HG03159 (cell line): ENCODE results near the gene SOBP.

Experiments used
- ATAC-seq: cut with Tn5 transposase; IDR thresholded peaks from one replicate; pipeline ENCODE4 v1.9.1; 2021; ENCODE audit warnings: mild to moderate bottlenecking, moderate library complexity; ENCODE audit not compliant: unreplicated experiment

Gene SOBP

DNA sequence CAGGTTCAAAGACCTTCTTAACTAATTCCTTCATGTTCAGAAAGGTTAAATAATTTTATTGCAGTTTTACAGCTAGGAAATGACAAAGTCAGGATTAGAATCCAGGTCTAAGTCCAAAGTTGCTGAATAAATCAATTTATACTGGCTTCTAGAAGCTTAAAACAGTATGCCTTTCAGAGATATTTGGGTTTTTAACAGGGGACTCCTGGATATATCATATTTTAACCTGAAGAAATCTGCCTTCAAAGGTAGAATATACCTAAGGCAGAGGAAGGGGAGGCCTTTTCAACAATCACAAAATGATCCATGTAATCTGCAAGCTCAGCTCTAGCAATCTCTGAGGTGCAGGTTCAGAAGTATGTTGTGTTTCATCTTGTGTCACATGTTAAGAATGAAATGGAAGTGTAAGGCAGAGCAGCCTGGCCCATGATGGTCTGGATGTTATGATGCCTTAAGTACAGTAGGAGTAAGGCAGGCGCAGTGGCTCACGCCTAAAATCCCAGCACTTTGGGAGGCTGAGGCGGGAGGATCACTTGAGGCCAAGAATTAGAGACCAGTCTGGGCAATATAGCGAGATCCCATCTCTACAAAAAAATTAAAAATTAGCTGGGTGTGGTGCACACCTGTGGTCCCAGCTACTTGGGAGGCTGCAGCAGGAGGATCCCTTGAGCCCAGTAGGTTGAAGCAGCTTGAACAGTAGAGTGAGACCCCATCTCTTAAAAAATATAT is 123.9 kb downstream of the SOBP start:
- ATAC-seq, result no peak

DNA sequence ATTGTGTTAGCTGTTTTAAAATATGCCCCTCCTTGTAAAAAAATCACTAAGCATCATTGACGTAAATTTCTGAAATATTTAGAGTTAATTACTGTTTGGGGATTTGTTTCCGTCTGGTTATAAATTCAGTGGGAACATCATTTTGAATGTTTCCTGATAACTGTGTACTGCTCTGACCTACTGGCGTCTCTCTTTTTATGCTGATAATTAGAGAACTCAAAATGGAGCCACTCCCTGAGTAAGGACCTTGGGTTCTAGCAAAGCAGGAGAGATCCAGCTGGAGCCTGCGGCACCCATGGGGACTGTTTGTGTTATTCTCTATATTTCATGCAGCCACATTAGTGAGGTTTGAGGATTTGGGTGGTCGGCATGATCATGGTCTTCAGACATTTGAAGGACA is 124.9 kb downstream of the SOBP start:
- no peak for ATAC-seq

DNA sequence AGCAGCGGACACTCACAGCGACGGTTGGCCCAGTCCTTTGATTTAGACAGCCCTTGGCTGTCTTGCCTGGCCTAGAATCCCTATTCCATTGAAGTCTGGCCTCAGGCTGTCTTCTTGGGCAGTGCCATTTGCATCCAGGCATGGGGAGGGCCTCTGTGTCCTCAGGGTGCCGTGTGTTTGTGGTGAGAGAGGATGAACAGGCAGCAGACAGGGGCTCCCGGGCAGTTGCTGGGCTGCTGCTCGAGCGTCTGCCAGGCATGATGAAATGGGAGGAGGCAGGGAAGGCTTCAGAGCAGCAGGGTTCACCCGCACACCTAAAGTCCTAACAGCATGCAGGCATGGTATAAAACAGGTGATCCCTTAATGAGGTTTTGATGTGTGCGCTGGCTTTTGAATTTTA is 126.9 kb downstream of the SOBP start:
- ATAC-seq, result no peak

DNA sequence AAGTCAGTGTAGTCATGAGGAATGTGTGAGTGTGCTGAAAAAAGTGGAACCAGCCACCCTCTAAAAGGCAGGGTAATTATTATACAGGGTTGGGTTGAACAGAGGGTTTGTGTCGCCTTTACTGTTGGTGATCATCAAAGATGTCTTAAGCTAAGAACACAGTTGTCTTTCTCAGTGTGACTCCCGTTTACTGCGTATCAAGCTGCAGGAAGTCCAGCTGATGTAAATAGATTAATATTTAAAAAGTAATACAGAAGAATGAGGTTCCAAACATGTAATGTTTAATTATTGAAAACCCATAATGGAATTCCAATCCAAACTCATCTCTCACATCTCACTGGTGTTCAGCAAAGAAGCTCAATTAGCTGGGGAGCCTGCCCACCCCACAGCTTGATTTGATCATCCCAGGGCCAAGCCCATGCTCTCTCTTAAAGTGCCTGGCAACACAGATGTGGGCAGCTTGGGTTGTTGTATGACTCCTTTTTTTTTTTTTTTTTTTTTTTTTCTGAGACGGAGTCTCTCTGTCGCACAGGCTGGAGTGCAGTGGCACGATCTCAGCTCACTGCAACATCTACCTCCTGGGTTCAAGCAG is 127.5 kb downstream of the SOBP start:
- ATAC-seq, result no peak

DNA sequence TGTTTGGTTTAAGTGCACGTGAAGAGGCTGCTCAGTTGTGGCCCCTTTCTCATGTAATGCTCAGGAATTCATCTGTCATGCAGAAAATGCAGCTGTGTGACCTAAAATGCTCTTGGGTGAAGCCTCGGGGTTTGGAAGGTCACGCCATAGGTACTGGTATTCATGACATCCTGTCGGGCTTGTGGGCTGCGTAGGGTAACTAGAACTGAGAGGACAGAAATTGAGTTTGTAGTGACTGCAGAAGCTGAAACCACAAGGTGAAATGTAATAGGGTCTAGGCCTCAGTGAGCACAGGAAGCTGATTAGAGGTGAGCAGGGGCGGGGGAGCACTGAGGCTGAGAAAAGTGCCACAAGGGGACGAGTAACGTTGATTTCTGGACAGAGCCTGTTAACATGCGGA is 128.8 kb downstream of the SOBP start:
- peak; percentile 99 for ATAC-seq

DNA sequence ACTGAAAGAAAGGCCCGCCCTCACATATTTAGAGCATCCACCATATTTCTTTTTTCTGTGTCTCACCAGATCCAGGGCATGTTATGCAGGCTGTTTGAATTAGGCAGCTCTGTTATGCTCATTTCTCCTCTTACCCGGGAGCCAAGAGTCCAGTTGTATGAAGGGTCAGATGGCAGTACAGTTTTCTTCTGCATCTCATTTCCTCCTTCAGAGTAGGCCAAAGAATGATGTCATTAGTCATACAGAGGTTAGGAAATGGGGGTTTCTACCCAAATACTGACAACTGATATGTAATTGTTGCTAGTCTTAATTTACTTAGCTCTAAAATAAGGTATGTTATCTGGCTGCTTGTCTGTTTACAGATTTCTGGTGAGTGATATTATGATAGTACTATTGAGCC is 130.8 kb downstream of the SOBP start:
- ATAC-seq, result no peak

DNA sequence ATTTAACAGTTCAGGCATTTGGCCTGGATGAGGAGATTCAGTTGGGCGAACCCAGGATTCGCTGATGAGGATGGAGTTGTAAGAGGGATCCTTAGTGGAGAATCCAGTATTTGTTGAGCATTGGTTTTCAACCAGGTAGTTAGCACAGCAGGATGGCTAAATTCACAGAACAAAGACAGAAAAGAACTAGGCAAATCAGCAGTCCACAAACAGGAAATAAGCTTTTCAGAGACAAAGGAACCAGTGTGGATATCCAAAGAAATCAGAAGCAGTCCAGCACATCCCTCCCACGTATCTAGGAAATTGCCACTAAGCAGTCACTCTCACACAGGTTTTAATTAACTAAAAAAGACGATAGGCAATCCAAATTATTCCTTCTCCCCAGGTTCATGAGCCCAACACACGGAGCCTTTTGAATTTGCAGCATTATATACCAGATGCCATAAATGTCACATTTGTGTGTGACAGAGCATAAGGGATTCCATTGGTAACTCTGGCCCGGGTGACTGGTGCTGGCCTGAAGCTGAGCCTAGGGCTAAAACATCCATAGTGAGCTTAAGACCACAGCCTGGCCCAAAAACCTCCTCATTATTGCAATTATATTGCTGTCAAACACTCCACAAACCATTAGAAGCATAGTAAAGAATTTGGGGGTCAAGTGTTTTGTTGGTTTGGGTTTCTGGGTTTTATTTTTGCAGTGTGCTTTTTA is 131.5 kb downstream of the SOBP start:
- no peak for ATAC-seq

DNA sequence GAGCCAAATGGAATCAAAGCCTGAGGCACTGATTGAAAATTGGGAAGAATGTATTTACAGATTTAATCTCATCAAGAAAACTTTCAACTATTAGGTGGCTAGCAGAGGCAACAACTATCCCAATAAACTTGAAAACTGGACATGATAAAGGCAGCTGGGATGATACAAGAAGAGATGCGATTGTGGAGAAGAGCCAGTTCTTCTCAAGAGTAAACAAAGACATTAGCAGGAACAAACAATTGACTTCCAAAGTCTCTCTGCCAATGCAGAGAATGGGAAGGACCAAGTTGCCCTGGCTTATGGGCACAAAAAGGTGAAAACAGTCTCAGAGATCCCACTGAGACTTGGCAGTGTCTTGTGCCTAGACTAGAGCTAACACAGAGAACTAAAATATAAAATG is 132.4 kb downstream of the SOBP start:
- no peak for ATAC-seq

DNA sequence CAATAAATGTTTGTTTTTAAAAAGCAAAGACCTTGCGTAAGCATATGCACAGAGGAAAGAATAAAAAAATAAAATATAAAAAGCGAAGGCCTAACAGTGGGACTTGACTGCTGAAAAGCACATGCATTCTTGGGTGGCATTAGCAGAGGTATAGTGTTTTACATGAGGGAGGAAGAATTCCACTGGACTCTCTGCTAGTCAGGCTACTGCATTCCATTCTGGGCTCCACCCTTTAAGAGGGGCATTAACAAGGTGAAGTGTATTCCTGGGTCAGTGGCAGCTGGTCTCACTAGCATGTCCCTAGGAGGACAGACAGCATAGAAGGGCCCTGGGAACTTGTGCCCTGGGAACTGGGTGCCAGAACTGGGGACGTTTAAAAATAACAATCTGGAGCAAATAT is 134.1 kb downstream of the SOBP start:
- ATAC-seq, result no peak

DNA sequence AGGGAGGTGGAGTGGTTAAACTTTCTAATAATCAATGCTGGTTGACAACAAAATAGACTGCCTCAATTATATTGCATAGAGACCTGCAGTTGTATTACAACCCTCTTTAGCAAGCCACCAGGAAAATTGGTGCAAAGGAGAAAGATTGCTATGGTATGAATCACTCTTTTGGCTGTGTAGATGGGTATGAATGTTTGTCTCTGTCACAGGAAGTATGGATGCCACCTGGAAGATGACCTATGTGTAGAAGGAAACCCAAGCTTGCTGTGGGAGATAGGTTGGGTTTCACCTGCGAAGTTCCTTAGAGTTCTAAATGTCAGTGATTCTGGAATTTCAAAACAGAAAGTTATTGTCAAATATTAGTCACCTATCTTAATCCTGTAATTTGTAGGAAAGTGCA is 134.6 kb downstream of the SOBP start:
- no peak for ATAC-seq

DNA sequence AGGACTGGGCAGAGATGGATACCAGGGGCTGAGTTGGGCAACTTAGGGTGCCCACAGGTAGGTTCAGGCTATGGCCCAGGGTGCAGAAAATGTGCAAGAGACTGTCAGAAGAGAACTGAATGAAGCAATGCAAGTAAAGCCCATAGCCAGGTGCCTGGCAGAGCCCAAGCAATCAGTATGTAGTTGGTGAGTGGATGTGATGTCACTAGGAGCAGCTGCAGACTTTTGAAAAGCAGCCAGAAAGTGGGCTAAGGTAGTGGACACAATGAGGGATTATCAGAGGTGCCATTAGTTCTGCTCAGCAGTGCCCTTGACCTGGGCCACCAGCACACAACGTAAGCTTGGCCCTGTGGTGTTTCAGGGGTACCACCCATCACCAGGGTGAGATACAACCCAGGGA is 135.3 kb downstream of the SOBP start:
- ATAC-seq, result no peak

DNA sequence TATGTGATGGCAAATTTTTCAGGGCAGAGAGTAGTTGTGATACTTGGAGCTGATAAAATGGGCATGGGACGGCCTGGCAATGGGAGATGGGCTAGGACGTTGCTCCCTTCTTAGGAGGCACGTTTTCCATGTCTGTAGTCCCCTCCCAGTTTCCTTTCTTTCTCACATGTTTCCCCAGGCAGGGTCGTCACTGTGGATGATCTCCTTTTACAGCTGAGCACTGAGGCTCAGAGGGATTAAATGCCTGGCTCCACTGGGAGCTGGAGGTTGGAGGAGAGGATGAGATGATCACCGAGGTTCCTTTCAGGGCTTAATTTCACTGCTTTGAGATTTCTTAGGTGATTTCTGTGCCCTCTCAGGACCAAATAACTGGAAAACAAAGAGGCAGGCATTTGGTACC is 136.7 kb downstream of the SOBP start:
- ATAC-seq, result no peak

DNA sequence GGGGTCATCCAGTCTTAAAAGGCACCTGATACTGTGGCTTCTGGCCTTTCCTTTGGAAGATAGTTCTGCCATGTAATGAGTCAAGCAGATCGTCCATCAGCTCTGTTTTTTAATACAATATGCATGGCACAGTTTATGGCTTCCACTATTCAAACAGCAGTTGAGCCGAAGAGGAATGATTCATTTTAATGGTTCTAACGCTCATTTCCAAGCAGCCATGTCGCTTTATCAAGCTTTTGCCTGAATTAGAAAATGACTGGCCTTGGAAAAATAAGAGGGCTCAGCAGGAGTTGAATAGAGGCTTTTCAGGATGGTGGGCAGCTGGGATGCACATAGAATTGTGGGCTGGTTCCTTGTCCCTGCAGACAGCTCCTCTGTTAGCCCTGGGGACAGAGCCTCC is 138.1 kb downstream of the SOBP start:
- ATAC-seq, result no peak

DNA sequence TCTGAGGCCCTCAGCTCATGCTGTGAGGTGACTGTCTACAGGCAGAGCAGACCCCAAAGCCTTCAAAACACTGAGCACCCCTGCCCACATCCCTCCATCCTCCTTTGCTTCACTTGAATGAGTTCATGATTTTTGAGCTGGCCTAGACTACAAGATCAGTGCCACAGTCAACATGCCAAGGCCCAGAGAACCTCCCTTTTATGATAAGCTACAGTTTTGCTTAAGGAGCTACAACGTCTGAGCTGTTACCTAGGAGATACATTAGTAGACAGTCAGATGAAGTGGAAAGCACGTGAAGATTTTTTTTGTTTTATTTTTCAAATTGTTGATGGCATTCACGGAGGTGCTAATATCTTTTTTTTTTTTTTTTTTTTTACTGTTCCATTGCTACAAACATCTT is 139.0 kb downstream of the SOBP start:
- no peak for ATAC-seq

DNA sequence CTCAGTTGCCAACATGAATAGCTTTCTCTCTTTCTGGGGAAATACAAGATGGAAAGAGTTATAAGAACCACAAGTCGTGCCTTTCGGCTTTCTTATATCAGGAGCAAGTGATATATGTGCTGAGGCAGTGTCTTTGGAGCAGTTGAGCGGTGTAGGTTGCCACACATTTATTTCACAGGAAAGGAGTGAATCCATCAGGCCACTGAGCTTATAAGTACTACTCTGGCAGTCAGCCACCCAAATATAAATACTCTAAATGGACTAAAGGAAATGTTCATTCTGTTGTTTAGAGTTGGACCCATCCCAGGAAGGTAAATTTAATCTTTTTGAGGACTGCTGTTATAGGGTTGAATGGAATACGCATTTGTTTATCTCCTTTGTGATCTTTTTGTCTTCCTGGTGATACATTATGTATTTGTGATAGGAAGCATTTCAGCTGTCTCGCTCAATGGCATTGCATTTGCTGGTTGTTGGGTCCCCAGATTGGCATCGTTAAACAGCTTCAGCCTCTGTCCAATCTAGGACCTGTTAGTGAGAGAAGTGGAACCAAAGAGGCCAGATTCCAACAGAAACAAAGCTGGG is 139.7 kb downstream of the SOBP start:
- ATAC-seq, result no peak

DNA sequence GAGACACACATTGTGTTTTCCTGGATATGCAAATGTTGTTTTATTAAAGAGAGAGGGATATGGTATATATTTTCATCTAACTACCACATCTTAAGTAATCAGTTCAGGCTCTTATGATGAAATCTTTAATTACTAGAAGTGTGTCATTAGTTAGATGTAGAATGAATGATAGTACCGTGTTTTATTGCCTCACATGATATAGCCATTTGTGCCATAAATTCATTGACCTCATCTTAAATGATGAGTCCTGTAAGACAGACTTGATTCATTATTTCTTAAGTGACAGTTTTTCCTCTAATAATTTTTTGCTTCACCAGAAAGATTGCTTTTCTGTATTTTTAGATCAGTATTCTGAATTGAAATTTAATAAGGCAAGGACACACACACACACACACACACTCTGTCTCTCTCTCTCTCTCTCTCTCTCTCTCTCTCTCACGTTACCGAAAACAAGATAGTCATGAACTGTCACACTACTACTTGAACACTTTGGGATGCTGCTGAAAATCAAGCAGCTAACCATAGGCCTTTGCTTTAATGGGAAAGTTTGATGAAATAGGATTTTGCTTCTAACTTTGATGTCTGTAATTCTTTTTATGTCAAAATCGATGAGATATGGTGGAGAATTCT is 140.5 kb downstream of the SOBP start:
- ATAC-seq, result no peak

DNA sequence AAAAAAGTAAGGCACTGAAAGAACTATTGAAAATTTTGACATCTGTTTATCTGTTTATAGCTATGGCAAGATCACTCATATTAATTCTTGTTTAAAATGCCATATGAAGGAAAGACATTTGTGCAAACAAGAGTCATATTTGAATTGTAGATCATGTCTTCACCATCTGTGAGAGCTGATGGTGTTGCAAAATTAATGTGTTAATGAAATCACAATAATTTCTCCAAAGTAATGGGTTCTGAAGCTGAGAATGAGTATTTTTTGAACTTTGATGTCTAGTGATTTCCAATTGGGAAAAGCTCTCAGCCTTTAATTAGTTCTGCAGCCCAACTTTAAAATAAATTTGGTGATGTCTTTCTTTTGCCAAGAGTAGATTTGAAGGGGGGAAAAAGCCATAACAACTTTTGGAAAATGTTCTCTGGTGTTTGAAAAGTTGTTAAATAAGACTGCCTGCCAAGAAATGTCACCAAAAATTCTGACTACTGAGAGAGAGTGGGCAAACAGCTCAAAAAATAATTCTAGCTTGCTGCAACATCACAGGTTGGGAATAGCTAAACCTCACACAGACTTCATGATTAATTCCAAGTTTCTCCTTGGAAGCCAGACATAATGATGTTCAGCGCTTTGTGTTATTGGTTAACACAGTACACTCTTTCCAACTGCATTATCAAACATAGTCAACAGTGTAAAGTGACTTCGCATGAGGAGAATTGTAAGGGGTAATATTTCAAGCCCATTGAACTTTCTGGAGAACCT is 142.6 kb downstream of the SOBP start:
- no peak for ATAC-seq

DNA sequence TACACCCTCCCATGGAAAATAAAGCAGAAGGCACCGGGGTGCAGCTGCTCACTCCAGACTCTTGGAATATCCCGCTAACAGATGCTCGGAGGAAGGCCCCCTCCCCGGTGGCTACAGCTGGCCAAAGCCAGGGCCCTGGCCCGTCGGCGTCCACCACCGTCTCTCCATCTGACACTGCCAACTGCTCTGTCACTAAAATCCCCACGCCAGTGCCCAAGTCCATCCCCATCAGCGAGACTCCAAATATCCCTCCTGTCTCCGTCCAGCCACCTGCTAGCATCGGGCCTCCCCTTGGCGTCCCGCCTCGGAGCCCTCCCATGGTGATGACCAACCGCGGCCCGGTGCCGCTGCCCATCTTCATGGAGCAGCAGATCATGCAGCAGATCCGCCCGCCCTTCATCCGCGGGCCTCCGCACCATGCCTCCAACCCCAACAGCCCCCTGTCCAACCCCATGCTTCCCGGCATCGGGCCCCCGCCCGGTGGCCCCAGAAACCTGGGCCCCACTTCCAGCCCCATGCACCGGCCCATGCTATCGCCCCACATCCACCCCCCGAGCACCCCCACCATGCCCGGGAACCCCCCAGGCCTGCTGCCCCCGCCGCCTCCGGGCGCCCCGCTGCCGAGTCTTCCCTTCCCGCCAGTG is 143.9 kb downstream of the SOBP start:
- no peak for ATAC-seq

DNA sequence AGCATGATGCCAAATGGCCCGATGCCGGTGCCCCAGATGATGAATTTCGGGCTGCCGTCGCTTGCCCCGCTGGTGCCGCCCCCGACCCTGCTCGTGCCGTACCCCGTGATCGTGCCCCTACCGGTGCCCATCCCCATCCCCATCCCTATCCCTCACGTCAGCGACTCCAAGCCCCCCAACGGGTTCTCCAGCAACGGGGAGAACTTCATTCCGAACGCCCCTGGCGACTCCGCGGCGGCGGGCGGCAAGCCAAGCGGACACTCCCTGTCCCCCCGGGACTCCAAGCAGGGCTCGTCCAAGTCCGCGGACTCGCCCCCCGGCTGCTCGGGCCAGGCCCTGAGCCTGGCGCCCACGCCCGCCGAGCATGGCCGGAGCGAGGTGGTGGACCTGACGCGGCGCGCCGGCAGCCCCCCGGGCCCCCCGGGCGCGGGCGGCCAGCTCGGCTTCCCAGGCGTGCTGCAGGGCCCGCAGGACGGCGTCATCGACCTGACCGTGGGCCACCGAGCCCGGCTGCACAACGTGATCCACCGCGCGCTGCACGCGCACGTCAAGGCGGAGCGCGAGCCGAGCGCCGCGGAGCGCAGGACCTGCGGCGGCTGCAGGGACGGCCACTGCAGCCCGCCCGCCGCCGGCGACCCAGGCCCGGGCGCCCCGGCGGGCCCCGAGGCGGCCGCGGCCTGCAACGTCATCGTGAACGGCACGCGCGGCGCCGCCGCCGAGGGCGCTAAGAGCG is 144.6 kb downstream of the SOBP start:
- ATAC-seq, result no peak

DNA sequence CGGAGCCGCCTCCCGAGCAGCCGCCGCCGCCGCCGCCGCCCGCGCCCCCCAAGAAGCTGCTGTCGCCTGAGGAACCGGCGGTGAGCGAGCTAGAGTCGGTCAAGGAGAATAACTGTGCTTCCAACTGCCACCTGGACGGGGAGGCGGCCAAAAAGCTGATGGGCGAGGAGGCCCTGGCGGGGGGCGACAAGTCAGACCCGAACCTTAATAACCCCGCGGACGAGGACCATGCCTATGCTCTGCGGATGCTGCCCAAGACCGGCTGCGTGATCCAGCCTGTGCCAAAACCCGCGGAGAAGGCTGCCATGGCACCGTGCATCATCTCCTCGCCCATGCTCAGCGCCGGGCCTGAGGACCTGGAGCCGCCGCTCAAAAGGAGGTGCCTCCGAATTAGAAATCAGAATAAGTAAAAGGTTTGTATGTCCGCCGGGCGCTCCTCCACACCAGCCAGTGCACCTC is 145.2 kb downstream of the SOBP start:
- ATAC-seq, result no peak
